NCI-H526 treated with DMSO at 0.1 percent for 48 hours (cell line): ENCODE results near the gene FKTN.
"Not testable (repeated sequence)": the region's sequence is repeated elsewhere in the genome, so short reads cannot be mapped to it uniquely, and the experiment has no call there.

Experiments
- DNase-seq: peaks from one replicate; lab custom pipeline; 2025; lab: John Stamatoyannopoulos, UW

The FKTN gene

GRCh38 chr9:105557804-105558610 lies at the start of gene FKTN:
FKTN (plus strand) TSS chr9:105558131; CDS start chr9:105575033, 16,902 bp downstream.
- peak; percentile 34 for DNase-seq

DNA sequence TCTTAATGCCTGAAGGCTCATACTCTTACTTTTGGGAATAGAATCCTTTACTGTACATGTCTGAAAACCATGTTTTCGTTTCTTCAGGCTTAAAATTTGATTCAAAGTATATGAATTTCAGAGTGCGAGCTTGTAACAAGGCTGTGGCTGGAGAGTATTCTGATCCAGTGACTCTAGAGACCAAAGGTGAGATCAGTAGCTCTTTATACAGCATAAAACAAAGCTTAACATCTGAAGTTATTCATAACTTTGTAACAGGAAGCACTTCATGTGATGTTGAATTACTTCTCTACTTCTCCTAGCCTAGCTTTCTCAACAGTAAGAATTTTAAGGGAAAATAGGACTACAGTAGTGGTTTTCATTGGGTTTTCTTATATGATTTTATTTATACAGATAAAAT lies 49.4 kb upstream of the FKTN start:
- no peak for DNase-seq

- DNase-seq = no peak
Observed at GRCh38 chr9:105510024-105510423, 47.9 kb upstream of the FKTN start.

DNA sequence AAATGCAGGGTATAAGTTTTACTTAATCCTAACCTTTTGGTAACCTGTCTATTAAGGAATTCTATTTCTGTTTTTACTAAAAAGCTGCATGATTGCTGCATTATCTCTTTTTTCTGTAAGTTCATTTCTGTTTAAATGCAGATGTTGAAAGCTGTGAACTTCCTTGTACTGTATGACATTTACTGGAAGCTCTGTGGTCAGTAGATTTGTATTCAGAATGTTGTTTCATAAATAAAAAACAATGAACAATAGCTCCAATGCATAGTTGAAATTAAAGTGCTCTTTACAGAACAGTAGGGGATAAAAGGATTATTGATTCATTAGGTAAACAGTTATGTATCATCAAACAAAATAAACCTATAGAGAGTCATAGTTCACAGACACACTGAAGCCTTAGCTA lies 46.5 kb upstream of the FKTN start:
- no peak for DNase-seq

GRCh38 chr9:105515811-105516413 lies 42.0 kb upstream of the FKTN start:
- DNase-seq = no peak

- not testable (repeated sequence) for DNase-seq
Observed at GRCh38 chr9:105519710-105520369, 38.1 kb upstream of the FKTN start.

GRCh38 chr9:105520992-105521391 lies 36.9 kb upstream of the FKTN start:
- DNase-seq = not testable (repeated sequence)

DNA sequence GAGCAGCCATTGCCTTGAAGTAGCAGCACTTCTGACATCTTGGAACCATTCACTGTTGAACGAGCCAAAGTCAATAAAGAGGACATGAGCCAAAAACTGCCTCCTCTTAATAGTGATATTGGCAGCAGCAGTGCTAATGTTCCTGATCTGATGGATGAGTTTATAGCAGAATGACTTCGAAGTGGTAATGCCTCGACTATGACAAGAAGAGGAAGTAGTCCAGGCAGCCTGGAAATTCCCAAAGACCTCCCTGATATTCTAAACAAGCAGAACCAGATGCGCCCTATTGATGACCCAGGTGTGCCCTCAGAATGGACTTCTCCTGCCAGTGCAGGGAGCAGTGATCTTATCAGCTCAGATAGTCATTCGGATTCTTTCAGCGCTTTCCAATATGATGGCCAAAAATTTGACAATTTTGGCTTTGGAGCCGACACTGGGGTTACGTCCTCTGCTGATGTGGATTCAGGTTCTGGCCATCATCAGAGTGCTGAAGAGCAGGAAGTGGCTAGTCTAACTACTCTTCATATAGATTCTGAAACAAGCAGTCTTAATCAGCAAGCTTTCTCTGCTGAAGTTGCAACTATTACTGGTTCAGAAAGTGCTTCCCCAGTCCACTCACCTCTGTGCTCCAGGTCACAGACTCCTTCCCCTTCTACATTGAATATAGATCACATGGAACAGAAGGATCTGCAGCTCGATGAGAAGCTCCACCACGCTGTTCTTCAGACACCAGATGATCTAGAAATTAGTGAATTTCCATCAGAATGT lies 35.1 kb upstream of the FKTN start:
- not testable (repeated sequence) for DNase-seq

GRCh38 chr9:105531530-105531929 lies 26.4 kb upstream of the FKTN start:
- no peak for DNase-seq

DNA sequence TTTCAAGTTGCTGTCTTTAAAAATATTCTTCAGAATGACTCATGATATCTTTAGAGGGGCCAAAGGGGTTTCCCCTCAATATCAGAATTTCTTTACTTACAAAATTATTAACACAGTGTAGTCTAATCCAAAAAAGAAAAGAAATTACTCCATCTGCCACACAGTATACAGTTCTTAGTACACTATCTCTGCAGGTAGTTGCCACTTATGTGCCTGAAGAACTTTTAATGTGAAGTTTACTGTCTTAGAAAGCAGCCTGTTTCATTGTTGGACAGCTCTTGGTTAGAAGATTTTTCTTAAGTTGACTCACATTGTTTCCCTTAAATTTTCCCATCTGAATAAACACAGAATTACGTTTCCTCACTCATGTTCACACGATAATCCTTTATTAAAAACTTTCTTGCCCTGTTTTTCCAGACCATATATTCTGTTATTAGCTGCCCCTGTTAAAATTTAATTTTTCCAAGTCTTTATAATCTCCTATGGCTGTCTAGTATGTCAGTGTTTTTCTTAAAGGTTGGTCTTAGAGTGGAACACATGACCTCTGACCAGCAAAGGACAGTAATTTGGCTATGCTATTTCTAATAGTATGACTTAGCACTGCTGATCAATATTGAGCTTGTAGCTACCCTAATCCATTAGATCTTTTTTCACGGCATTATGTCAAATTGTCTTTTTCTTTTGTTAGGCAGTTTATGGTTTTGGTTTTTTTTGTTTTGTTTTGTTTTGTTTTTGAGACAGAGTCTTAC lies 21.8 kb upstream of the FKTN start:
- no peak for DNase-seq

- no peak for DNase-seq
Observed at GRCh38 chr9:105539452-105539851, 18.5 kb upstream of the FKTN start.

DNA sequence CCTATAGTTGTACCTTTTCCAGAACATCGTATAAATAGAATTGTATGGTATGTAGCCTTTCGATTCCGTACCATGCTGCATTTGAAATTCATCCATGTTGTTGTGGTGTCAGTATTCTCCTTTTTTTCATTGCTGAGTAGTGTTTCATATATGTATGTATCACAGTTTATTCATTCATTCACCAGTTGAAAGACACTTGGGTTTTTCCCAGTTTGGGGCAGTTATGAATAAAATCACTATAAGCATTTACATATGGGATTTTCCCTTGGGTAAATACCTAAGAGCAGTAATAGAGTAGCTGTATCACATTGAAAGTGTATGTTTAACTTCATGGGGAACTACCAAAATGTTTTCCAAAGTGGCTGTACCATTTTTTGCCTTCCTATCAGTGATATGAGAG lies 16.1 kb upstream of the FKTN start:
- no peak for DNase-seq

- DNase-seq = no peak
Observed at GRCh38 chr9:105554042-105554441, 3.9 kb upstream of the FKTN start.

GRCh38 chr9:105572455-105572854 lies 14.5 kb downstream of the FKTN start:
- no peak for DNase-seq

DNA sequence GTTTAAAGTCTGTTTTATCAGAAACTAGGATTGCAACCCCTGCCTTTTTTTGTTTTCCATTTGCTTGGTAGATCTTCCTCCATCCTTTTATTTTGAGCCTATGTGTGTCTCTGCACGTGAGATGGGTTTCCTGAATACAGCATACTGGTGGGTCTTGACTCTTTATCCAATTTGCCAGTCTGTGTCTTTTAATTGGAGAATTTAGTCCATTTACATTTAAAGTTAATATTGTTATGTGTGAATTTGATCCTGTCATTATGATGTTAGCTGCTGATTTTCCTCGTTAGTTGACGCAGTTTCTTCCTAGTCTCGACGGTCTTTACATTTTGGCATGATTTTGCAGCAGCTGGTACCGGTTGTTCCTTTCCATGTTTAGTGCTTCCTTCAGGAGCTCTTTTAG lies 22.0 kb downstream of the FKTN start:
- not testable (repeated sequence) for DNase-seq

- not testable (repeated sequence) for DNase-seq
Observed at GRCh38 chr9:105581550-105581949, 23.6 kb downstream of the FKTN start.

- no peak for DNase-seq
Observed at GRCh38 chr9:105593145-105593544, 35.2 kb downstream of the FKTN start.

DNA sequence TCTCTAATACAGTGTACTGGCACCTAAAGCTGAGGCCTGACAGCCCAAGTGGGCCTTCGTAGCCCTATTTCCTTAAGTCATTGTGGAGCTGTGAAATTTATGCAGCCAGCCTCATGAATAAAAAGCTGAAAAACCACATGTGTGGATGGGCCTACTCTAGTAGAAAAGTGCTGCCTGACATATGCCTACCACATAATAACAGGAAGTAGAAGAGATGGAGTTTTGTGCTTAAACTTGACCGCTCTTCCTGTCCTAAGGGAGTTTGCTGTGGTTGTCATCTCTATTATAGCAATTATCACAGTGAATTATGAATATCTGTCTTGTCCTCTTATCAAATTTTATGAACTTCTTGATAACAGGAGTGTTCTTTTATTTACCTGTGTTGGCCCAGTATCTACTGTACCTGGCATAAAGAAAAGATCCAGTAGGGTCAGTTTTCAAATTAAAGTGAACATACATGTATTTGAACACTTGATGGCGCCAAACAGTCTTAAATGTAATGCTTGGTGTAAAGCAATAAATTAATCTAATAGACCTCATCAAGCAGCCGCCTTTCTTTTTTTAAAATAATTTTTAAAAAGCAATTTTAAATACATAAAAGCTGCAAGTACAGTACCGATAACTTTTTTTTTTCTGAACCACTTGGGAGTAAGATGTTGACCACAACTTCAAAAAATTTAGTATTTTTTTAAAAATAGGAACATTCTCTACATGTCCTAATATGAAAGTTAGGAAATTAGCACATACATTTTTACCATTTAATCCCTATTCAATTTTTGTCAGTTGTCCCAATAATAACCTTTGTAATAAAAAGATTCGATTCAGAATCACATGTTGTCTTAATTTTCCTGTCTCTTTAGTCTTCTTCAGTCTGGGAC lies 51.0 kb downstream of the FKTN start:
- DNase-seq = peak; percentile 34

GRCh38 chr9:105621001-105621400 lies 63.1 kb downstream of the FKTN start:
- no peak for DNase-seq

- no peak for DNase-seq
Observed at GRCh38 chr9:105625088-105625487, 67.2 kb downstream of the FKTN start.

DNA sequence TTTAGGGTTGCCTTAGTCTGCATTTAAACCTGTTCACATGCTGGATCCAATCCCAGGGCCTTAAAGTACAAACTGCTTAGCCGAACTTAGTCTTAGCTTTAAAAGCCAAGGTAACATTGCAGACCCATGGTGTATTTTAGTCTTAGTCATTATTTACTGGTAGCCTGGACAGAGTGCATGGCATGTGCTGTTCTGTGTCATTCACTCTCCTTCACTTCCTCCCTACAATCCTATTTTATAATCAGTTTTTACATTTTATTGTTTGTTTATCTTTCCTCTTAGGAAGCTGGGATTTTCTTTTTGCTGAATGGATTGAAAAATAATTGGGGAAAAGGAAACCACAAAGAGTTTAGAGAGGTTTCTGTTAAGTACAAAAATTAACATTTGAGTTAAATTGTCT lies 74.9 kb downstream of the FKTN start:
- no peak for DNase-seq
